ENCODE results near the gene CHCHD4. TPM values are rescaled to one million over a fixed set of nuclear protein-coding genes. Genes with fewer than 3 reads are reported as not detected.

Gene CHCHD4
- total and polyA plus RNA-seq, 2 of the 13 experiments (the other 11 are each of a cell fraction or from before 2014, with no cell fraction given), result 15.8 to 24.1 TPM

- ATAC-seq (peak; percentile 86), DNase-seq (ENCODE audit: low spot score) (peak; percentile 69), FAIRE-seq (peak; percentile 32)
- in situ Hi-C loops (cut with HindIII; ENCODE audit: extremely low pct_ligation_motif_present, low pct_unique_long_range_greater_than_20kb), result no loop called here
- Histone ChIP-seq H3K27me3 (ENCODE audit: control insufficient read depth in 1 of 2, insufficient read depth in 2 of 2, low read length in 2 of 2) (no peaks in the 10 kb centered on the region), H3K9me3 (ENCODE audit: low read length) (no peaks in the 10 kb centered on the region), H4K20me1 (ENCODE audit: insufficient read depth, low read length) (no peaks in the 10 kb centered on the region), H3K4me1 (ENCODE audit: insufficient read depth, low read length) (peaks cover 15% of the 10 kb centered on the region), H3K4me3 (replicated peaks in 1 of 3; ENCODE audit: insufficient read depth in 1 of 3, low read depth in 2 of 3, low read length in 3 of 3) (no peak overlapping the region), H3K4me2 (ENCODE audit: low read depth, low read length) (no peak overlapping the region), H3K79me2 (ENCODE audit: insufficient read depth, low read length) (peaks cover 5% of the 10 kb centered on the region), H3K9ac (ENCODE audit: insufficient read depth, low read depth, low read length) (no peak overlapping the region), H3K27ac (ENCODE audit: extremely low read length, insufficient read depth, low read length) (no peak overlapping the region), H2AFZ (ENCODE audit: low read length) (no peak overlapping the region), H3K36me3 (replicated peaks in 1 of 2; ENCODE audit: control insufficient read depth in 1 of 2, insufficient read depth in 2 of 2, low read length in 2 of 2) (peaks cover 39 to 79% of the 10 kb centered on the region in 2 experiments)
- WGBS (ENCODE audit: low lambda C conversion rate), result 87% methylated on average over 9 of the region's 10 CpGs
- CTCF ChIA-PET (ENCODE audit: low intra/inter-chr PET ratio, low total read pairs), result no interaction called here
- POLR2A ChIA-PET, result interaction anchor here (0.8 to 3.5 kb wide), 4 partner anchors 8 to 45 kb away, joined by 3 to 21 read pairs (median 6); partner anchors contain the start of genes CHCHD4, LSM3, TMEM43 and XPC
- no TSS peak for BruUV-seq (replicated peaks)
- intact Hi-C loops (cut with micrococcal nuclease; ENCODE audit: unreplicated experiment), result no loop called here
- TF ChIP-seq ARNTL (CRISPR knock-in tag; IDR thresholded peaks at IDR 0.05) (no peak), TEAD3 (CRISPR knock-in tag; optimal IDR thresholded peaks at IDR 0.05; ENCODE audit: borderline replicate concordance) (peak; percentile 59), ZNF431 (CRISPR knock-in tag; IDR thresholded peaks at IDR 0.05; ENCODE audit: borderline replicate concordance, low read depth) (no peak), PITX1 (CRISPR knock-in tag; IDR thresholded peaks at IDR 0.05) (no peak), ZNF432 (CRISPR knock-in tag; IDR thresholded peaks at IDR 0.05; ENCODE audit: borderline replicate concordance) (no peak), AGO2 (optimal IDR thresholded peaks at IDR 0.05; ENCODE audit: low read depth, low read length) (peak; percentile 43), ZNF687 (CRISPR knock-in tag; IDR thresholded peaks at IDR 0.05) (peak; percentile 21; the same call in 1 of the 2 replicates), SNAI1 (CRISPR knock-in tag; IDR thresholded peaks at IDR 0.05; ENCODE audit: borderline replicate concordance) (no peak), HNF4A (CRISPR knock-in tag; IDR thresholded peaks at IDR 0.05) (peak; percentile 57), ZFY (CRISPR knock-in tag; IDR thresholded peaks at IDR 0.05) (no peak), SP2 (CRISPR knock-in tag; IDR thresholded peaks at IDR 0.05) (no peak), SP5 (CRISPR knock-in tag; IDR thresholded peaks at IDR 0.05; ENCODE audit: borderline replicate concordance, low read depth) (peak; percentile 55; the same call in 1 of the 2 replicates), ZNF784 (CRISPR knock-in tag; IDR thresholded peaks at IDR 0.05; ENCODE audit: borderline replicate concordance) (no peak), ZNF180 (CRISPR knock-in tag; IDR thresholded peaks at IDR 0.05; ENCODE audit: borderline replicate concordance, low read depth) (no peak), HNF4G (IDR thresholded peaks at IDR 0.05; ENCODE audit: borderline replicate concordance, low read depth, low read length) (peak; percentile 53), HNF4G (CRISPR knock-in tag; IDR thresholded peaks at IDR 0.05; ENCODE audit: borderline replicate concordance, low read depth) (no peak), SAP130 (CRISPR knock-in tag; IDR thresholded peaks at IDR 0.05; ENCODE audit: low read depth) (peak; percentile 28; the same call in 1 of the 2 replicates), HIC2 (CRISPR knock-in tag; IDR thresholded peaks at IDR 0.05; ENCODE audit: low read depth) (peak; percentile 66; the same call in 1 of the 2 replicates), SIN3B (IDR thresholded peaks at IDR 0.05; ENCODE audit: low read length) (no peak)
Measured at GRCh38 chr3:14133188-14133800, 8.6 kb upstream of the CHCHD4 start.
